Type B pancreatic cell (in vitro differentiated cells): Measurements from ENCODE around the gene AGBL3. TPM values are rescaled to one million over a fixed set of nuclear protein-coding genes. Genes with fewer than 3 reads are reported as not detected.

ENCODE experiments used
- DNase-seq: peaks from one replicate; pipeline ENCODE4 v3.0.0; 2021; ENCODE audit warnings: mixed read lengths; ENCODE audit not compliant: unreplicated experiment; ENCODE audit errors: extremely low spot score
- H3K27ac Mint-ChIP-seq: 2 replicates; pipeline ENCODE4 v1.8.0; 2021; ENCODE audit warnings: mild to moderate bottlenecking, mixed read lengths
- H3K27me3 Mint-ChIP-seq: 2 replicates; pipeline ENCODE4 v1.8.0; 2021; ENCODE audit warnings: mixed read lengths
- H3K36me3 Mint-ChIP-seq: 2 replicates; pipeline ENCODE4 v1.8.0; 2021; ENCODE audit warnings: mixed read lengths
- H3K4me1 Mint-ChIP-seq: one replicate; pipeline ENCODE4 v1.8.0; 2021; ENCODE audit warnings: mixed read lengths; ENCODE audit not compliant: unreplicated experiment
- H3K4me3 Mint-ChIP-seq: 2 replicates; pipeline ENCODE4 v1.8.0; 2021; ENCODE audit warnings: mild to moderate bottlenecking, mixed read lengths
- H3K9me3 Mint-ChIP-seq: 2 replicates; pipeline ENCODE4 v1.8.0; 2021; ENCODE audit warnings: mixed read lengths
- CTCF ChIP-seq: fragments of 200-600 bp; sonication (generic); conservative IDR thresholded peaks from 2 replicates; pipeline ENCODE4 v1.5.0; 2021; ENCODE audit warnings: antibody characterized with exemption, mild to moderate bottlenecking
- total RNA-seq: library from RNA; stranded (reverse); gene quantifications from 2 replicates; pipeline ENCODE4 v1.2.1, GENCODE V29; 2021; ENCODE audit warnings: low replicate concordance

The AGBL3 gene
- total RNA-seq, 1 donor from 2014 or later: 3.2 TPM

DNA sequence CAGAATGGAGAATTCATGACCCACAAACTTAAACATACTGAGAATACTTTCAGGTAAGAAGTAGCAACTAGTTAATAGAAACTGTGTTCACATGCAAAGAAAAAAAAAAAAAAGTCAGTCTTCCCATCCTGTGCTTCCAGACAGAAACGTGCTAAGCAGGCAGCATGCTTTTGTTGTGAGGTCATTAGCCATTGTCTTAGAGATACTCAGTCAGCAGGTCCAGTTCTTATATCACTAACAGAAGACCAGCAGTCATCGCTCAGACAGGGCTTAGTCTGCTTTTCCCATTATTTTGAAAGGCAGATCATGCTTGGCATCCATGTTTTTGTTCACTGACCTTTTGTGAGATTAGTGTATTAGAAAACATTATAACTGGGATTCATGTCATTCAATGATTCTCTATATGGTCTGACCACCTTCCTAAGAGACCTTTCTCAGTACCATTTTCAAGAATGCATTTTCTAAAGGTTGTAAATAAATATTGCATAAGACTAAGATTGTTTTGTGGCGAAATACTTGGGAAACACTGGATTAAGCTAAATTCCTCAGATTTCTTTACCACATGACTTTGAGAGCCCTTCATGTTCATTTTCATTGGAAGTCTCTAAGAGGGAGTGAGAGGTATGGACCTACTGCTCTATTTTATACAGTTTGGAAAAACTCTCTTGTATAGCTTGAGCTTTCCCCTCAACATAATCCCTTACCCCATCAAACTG, 45.0 kb upstream of the AGBL3 start:
- H3K9me3 Mint-ChIP-seq: peaks cover 3% of the 10 kb centered on the region
- H3K36me3 Mint-ChIP-seq: peaks cover 55% of the 10 kb centered on the region
- no peak for TF ChIP-seq CTCF
- peak overlapping the region; percentile 92 for H3K27ac Mint-ChIP-seq
- H3K4me3 Mint-ChIP-seq: peak overlapping the region; percentile 16
- DNase-seq: no peak
- no peaks in the 10 kb centered on the region for H3K27me3 Mint-ChIP-seq
- H3K4me1 Mint-ChIP-seq: peaks cover 42% of the 10 kb centered on the region

DNA sequence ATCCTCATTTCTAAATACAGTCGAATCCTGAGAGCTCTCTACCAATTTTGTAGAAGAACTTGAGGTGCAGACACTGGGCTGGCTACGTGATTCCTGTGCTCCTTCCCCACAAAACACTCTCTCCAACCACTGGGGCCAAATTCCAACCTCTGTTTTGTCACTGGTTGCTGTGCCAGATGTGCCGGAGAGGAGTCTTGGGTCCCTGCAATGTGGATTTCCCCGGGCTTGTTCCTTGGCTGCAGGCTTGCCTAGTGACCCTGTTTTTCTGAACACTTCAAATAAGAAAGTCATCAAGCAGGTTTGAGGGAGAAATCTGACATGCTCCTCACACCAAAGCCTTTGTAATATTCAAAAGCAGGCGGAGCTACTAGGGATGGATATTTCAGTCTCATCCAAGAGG, 44.4 kb upstream of the AGBL3 start:
- Mint-ChIP-seq H3K4me3 (peak overlapping the region; percentile 37), H3K4me1 (peaks cover 44% of the 10 kb centered on the region), H3K27me3 (no peaks in the 10 kb centered on the region), H3K9me3 (peaks cover 3% of the 10 kb centered on the region), H3K36me3 (peaks cover 59% of the 10 kb centered on the region), H3K27ac (peak overlapping the region; percentile 92)
- DNase-seq: no peak
- no peak for TF ChIP-seq CTCF

DNA sequence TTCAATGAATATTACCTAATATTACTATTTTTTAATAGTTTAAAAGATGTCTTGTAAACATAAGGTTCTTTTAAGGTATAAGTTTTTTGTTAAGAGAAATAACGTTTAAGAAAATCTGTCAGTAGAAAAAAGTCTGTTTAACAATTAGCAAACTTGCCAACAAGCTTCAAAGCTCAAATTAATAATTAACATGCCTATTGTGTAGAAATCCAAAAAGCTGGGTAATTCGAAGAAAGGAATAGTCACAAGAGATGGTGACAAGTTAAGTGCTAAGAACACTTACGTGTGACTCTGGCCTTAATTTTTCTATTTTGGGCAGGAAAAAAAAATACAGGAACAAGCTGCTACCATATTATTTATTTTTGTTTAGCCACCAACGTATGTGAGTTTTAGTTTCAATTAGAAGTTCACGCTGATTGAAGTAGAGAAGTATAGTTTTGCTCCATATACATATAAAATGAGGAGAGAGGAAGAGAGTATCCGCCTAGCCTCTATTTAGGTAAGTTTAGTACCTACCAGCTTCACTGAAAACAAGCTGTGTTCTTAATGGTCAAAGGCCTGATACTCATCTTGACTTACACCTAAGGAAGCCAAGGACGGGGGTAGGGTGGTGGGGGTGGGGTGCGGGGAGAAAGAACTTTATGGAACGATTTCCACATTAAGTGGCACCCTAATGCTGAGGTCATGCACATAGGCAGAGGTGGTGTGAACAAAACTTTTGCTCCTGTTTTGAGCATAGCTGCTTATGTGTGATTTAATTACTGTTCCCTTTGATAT, 43.4 kb upstream of the AGBL3 start:
- Mint-ChIP-seq H3K36me3 (peaks cover 59% of the 10 kb centered on the region), H3K4me1 (peaks cover 39% of the 10 kb centered on the region), H3K4me3 (peak overlapping the region; percentile 23), H3K9me3 (peaks cover 3% of the 10 kb centered on the region), H3K27ac (peak overlapping the region; percentile 48), H3K27me3 (no peaks in the 10 kb centered on the region)
- no peak for TF ChIP-seq CTCF
- no peak for DNase-seq

DNA sequence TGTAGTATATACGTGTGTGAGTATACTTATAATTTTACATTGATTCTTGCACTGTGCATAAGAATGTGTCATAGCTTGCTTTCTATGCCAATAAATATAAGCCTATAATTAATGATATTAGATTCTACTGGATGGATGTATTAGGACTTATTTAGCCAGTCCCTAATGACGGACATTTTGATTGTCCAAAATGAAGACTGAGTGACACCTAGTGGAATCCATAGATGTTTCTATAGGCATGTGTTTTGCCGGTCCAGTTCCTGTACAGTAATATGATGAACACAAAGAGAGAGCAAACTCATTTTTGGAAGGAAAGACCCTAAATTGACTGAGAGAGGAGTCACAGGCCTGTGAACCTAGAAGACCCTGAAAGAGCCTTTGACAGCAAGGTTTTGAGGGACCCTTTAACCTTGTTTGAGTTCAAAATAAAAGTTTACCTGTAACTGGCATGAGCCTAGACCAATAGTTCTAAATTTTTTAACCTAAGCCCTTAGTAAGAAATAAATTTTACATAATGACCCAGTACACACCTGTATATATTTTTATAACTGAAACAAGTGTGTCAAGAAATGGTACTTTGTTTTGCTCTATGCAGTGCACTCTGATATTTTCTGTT, 42.4 kb upstream of the AGBL3 start:
- H3K9me3 Mint-ChIP-seq: peaks cover 3% of the 10 kb centered on the region
- no peak for DNase-seq

DNA sequence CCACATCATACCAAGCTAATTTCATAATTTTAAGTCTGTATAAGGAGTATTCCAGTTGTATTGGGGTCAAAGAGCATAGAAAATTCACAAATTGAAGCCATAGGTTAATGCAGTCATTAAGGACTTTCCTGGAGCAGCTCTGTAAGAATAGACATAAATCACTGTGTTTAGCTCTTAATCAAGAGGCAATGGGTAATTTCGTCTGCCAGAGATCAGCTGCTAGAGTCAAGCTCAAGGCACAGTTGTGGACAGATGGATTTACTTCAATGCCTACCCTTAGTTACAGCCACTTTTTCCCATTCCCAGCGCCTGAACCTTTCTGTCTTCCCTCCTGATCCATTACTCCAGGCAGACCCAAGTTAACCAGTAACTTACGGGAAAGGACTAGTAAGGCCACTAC, 40.6 kb upstream of the AGBL3 start:
- no peaks in the 10 kb centered on the region for H3K27me3 Mint-ChIP-seq
- peaks cover 60% of the 10 kb centered on the region for H3K36me3 Mint-ChIP-seq
- no peak for TF ChIP-seq CTCF

More for the DNA sequence above, 42.4 kb upstream of the AGBL3 start:
- Mint-ChIP-seq H3K36me3 (peaks cover 56% of the 10 kb centered on the region), H3K27ac (peak overlapping the region; percentile 14), H3K4me1 (peaks cover 30% of the 10 kb centered on the region), H3K4me3 (no peak overlapping the region), H3K27me3 (no peaks in the 10 kb centered on the region)
- peak; percentile 54 for TF ChIP-seq CTCF

More for the DNA sequence above, 40.6 kb upstream of the AGBL3 start:
- DNase-seq: no peak
- Mint-ChIP-seq H3K4me3 (no peak overlapping the region), H3K4me1 (peaks cover 33% of the 10 kb centered on the region), H3K27ac (no peak overlapping the region), H3K9me3 (peaks cover 10% of the 10 kb centered on the region)
